ENCODE data around the gene PSTPIP2.
"Not testable (repeated sequence)": the region's sequence is repeated elsewhere in the genome, so short reads cannot be mapped to it uniquely, and the experiment has no call there.

The PSTPIP2 gene

GRCh38 chr18:45981821-45982220 lies 90.2 kb downstream of the PSTPIP2 start:
- no peak for DNase-seq (ENCODE audit: low spot score)

GRCh38 chr18:45980229-45980628 lies 91.8 kb downstream of the PSTPIP2 start:
- no peak for DNase-seq (ENCODE audit: low spot score)

- DNase-seq (ENCODE audit: low spot score): no peak
Observed at GRCh38 chr18:45978084-45978483, 94.0 kb downstream of the PSTPIP2 start.

- no peak for DNase-seq (ENCODE audit: low spot score)
Observed at GRCh38 chr18:45976974-45977373, 95.1 kb downstream of the PSTPIP2 start.

DNA sequence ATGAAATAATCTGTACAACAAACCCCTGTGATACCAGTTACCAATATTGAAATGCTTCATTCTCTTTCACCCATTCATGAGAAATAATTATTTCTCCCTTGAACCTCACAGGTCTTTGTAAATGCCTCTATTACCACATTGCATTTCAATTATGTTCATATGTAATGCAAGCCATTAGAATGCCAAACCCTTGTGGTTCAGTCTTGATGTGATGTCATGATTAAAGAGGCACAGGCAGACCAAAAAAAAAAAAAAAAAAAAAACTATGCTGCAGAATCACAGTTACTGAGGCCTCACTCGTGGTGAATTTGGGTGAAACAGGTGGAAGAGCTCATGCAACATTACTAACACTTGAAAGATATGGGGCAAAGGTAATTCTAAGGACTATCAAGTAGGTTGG lies 95.5 kb downstream of the PSTPIP2 start:
- no peak for DNase-seq (ENCODE audit: low spot score)

- peak; percentile 83 for DNase-seq (ENCODE audit: low spot score)
Observed at GRCh38 chr18:45974088-45974536, 97.9 kb downstream of the PSTPIP2 start.

DNA sequence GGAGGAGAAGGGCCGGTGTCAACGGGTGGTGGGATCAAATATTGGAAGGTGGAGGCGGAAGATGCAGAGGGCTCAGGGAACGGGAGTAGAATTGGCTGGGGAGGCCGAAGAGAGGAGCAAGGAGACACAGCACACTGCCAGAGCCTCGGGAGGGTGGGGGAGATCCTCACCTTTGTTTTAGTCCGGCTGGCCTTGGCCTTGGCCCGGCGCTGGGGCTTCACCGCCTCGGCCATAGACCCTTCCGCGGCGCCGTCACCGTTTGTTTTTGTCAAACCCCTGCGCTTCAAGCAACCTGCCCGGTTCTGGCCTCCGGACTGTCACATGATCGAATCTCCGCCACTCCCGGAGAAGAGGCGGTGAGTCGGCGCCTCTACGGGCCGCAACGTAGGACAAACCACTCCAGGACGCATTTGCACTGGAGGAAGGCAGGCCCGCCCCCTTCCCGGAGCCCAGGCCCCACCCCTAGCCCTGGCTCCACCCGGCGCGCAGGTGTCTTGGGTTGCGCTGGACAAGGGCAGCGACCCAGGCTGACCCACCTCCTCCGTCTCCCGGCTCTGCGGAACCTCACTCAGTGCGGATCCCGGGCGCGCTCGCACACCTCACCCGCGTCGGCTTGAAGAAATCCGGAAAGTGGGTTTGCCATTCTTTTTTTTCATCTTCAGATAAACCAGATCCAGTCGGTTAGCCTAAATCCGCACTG lies 104.9 kb downstream of the PSTPIP2 start, which contains the start of gene EPG5:
Gene EPG5 (minus strand): TSS at position 323 of the 700 bp plus-strand sequence. CDS start 90 bp downstream, at position 233.
- DNase-seq (ENCODE audit: low spot score): peak; percentile 94

GRCh38 chr18:45964913-45965312 lies 107.1 kb downstream of the PSTPIP2 start:
- DNase-seq (ENCODE audit: low spot score): not testable (repeated sequence)

DNA sequence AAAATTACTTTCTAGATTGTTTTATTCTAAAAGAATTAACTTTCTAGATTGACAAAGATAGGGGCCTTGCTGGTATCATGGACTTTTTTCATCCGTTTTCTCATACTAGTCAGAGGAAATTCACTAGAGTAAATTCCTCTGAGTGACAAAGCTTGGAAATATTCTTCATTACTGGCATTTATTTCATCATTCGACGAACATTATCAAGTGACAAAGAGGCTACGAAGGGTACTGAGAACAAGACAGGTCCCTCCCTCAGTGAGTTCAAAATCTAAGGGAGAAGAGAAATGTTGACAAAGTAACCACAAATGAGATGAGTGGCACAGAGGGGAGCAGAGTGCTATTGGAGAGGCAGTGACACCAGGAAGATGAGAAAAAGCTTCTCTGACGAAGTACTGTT lies 109.2 kb downstream of the PSTPIP2 start:
- peak; percentile 29 for DNase-seq (ENCODE audit: low spot score)

GRCh38 chr18:45962461-45962860 lies 109.6 kb downstream of the PSTPIP2 start:
- DNase-seq (ENCODE audit: low spot score): peak; percentile 72

DNA sequence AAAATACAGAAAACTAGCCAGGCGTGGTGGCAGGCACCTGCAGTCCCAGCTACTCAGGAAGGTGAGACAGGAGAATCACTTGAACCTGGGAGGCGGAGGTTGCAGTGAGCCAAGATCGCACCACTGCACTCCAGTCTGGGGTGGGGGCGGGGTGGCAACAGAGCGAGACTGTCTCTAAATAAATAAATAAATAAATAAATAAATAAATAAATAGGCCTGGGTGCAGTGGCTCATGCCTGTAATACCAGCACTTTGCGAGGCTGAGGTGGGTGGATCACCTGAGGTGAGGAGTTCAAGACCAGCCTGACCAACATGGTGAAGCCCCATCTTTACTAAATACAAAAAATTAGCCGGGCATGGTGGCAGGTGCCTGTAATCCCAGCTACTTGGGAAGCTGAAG lies 112.6 kb downstream of the PSTPIP2 start:
- DNase-seq (ENCODE audit: low spot score): not testable (repeated sequence)

DNA sequence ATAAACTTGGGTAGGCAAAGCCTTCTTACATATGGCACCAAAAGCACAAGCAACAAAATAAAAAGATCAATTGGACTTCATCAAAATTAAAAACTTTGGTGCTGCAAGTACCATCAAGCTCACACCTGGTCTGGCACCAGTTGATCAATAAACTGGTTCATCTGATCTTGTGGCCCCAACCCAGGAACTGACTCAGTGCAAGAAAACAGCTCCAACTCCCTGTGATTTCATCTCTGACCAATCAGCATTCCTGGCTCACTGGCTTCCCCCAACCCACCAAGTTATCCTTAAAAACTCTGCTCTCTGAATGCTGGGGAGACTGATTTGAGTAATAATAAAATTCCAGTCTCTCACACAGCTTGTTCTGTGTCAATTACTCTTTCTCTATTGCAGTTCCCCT lies 113.3 kb downstream of the PSTPIP2 start:
- no peak for DNase-seq (ENCODE audit: low spot score)

DNA sequence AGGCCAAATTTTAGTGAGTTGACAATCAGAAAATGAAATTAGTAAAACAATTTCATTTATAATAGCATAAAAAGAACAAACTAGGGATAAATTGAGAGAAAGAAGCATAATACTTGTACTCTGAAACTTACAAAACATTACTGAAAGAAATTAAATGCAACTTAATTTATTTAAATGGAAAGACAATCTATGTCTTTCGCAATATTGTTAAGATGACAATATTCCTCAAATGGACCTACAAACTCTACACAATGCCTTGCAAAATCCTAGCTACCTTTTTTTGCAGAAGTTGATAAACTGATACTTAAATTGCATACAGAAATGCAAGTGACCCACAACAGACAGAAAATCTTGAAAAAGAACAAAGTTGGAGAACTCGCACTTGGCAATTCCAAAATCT lies 114.0 kb downstream of the PSTPIP2 start:
- DNase-seq (ENCODE audit: low spot score): no peak

DNA sequence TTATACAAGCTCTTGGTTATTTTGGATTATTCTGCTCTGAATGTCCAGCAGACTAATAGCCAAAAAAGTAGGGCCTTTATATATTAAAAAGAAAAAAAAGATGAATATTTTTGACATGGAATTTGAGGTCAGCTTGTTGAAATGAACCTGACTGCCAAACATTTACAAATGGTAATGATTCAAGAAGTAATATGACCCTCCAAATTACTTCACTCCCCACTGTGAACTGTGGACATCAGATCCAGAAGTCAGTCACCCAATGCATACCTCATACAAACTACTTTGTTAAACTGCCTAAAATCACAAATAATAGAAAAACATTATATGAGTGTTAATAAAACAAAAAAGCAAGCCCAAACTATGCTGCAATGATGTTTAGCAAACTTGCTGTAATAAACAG lies 115.0 kb downstream of the PSTPIP2 start:
- DNase-seq (ENCODE audit: low spot score): no peak

DNA sequence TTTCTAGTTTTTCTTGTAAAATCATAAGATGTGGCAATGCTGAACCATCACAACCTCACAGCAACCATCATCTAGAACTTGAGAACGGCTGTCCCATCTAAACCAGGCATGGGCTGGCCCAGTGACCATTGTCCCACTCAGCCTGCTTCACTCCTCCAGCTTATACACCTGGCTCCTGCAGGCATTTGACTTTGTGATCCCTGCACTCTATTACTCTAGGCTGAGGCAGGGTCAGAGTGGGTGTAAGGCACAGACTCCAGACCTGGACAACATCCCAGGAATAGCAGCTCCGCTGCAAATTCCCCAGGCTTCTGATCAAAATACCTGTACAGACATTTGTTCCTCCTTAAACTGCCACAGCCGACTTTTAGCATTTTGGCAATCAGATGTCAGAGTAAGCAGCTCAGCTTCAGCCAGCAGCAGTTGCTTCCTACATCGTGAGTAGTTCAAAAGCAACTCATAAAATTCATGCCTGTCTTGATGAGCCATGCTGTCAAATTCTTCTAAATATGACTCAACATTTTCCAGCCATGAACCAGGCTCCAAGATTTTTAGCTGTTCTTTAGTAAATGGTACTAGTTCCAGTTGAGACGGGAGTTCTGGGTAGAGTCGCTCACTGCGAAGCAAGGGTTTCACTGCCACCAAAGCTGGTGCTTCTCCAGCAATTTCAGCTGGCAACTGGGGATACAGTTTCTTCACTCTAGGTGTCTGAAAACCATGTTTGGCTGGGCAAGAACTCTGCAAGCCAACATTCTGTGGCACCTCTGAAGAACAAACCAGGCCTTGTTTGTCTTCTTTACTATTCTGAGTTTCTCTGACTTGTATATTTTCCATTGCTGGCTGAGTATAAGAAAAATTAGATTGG lies 117.8 kb downstream of the PSTPIP2 start:
- DNase-seq (ENCODE audit: low spot score): no peak

GRCh38 chr18:45951016-45951714 lies 120.9 kb downstream of the PSTPIP2 start:
- DNase-seq (ENCODE audit: low spot score): no peak

GRCh38 chr18:45945669-45946068 lies 126.4 kb downstream of the PSTPIP2 start:
- no peak for DNase-seq (ENCODE audit: low spot score)

DNA sequence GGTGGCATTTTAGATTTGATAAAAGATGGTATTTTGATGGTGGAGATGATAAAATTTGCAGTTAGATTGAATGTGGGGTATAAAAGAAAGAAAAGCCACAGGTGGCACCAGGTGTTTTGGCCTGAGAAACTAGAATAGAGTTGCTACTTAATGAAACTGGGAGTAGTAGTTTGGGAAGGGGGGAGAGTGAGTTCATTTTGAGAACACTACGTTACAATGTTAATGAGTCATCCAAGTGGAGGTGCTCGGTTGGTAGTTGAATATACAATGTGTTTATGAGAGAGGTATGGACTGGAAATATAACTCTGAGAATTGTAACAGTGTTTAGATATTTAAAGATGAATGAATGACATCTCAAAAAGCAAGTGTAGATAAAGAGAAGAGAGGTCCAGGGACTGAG lies 131.3 kb downstream of the PSTPIP2 start:
- DNase-seq (ENCODE audit: low spot score): no peak

DNA sequence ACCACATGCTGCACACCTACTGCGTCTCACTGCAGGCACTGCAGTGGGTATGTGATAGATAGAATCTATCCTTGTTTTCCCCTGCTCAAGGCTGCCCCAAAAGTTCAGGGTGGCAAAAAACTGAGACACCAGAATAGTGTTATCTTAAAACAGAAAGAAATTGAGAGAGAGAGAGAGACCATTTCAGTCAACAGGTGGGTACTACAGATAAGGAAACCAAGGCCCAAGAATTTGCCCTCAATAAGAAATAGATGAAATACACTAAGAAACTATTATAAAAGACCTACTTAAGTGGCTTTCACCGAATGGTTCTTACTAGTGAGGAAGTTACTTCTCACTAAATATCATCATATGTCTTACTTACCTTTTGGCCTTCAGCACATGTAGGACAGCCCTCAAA lies 132.8 kb downstream of the PSTPIP2 start:
- DNase-seq (ENCODE audit: low spot score): no peak

DNA sequence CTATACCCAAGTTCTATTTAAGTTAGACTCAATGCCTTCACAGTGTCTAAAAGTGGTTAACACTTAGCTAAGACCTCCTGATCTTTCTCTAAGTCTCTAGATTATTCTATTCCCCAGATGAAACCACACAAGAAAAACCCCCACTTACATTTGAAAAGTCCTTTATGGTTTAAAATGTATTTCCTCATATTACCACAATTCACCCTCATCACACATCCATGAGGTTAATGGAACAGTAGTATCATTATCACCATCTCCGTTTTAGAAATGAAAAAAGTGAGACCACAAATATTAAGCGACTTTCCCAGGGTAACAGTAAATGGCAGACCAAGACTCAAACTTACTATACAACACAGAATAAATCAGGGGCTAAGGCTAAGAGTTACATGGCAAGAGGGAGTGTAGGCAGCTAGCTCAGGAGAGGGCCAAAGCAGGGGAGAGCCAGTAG lies 133.5 kb downstream of the PSTPIP2 start:
- peak; percentile 48 for DNase-seq (ENCODE audit: low spot score)

DNA sequence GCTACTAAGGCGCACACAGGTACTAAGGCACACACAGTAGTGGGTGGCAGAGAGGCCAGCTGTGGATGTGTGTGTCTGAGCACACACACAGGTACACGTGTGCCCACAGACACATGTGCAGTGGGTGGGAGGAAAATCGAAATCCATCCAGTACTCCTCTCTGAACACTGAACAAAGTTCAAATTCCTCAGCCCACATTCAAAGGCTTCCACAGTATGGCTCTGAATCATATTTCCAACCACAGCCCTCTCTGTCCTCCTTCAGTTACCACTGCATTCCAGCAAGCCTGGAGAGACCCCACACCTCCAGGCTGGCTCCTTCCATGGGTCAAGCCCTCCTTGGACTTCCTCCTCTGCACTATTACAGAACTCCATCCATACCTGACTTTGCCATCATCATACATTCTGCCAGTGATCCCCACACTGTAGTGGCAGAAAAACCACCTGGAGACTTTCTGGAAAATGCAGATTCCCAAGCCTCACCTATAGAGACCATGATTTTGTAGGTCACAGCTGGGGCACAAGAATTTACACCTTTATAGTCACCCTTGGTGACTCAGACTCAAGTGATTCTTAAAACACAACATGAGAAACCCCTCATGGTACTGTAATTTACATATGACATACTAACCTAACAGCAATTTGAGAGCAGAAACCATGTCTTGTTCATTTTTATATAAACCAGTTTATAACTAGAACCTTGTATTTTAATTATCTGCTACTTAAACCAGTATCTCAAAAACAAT lies 136.3 kb downstream of the PSTPIP2 start:
- DNase-seq (ENCODE audit: low spot score): no peak
